Activated naive CD4-positive, alpha-beta T cell treated with anti-CD3 and anti-CD28 coated beads, Interleukin-2, amount 50 U/mL, for 72 hours (primary cell): ENCODE results near the gene TXNDC15. TPM values are rescaled to one million over a fixed set of nuclear protein-coding genes. Genes with fewer than 3 reads are reported as not detected.
"Not testable (repeated sequence)": the region's sequence is repeated elsewhere in the genome, so short reads cannot be mapped to it uniquely, and the experiment has no call there.

ENCODE experiments used
- ATAC-seq, 2 donors: fragments of 150-1000 bp; cut with Tn5 transposase; 2 replicates each; pipeline ENCODE4 v1.10.0; 2021; ENCODE audit warnings: mild to moderate bottlenecking in 2 of 2, moderate library complexity in 2 of 2
- DNase-seq, 2 donors: peaks; one replicate each; pipeline ENCODE4 v3.0.0; 2021 to 2022; ENCODE audit warnings: low spot score in 2 of 2
- H3K27ac Mint-ChIP-seq, 2 donors: one replicate each; pipeline ENCODE4 v1.8.0; 2022; ENCODE audit warnings: mild to moderate bottlenecking in 2 of 2, mixed read lengths in 2 of 2
- H3K36me3 Mint-ChIP-seq, 2 donors: one replicate each; pipeline ENCODE4 v1.8.0; 2022; ENCODE audit warnings: mixed read lengths in 2 of 2
- H3K9me3 Mint-ChIP-seq, 2 donors: one replicate each; pipeline ENCODE4 v1.8.0; 2022; ENCODE audit warnings: mixed read lengths in 2 of 2
- total RNA-seq, 2 donors: library from RNA; stranded (reverse); gene quantifications; one replicate each; pipeline ENCODE4 v1.2.3, GENCODE V29; 2022

Gene TXNDC15, protein sequence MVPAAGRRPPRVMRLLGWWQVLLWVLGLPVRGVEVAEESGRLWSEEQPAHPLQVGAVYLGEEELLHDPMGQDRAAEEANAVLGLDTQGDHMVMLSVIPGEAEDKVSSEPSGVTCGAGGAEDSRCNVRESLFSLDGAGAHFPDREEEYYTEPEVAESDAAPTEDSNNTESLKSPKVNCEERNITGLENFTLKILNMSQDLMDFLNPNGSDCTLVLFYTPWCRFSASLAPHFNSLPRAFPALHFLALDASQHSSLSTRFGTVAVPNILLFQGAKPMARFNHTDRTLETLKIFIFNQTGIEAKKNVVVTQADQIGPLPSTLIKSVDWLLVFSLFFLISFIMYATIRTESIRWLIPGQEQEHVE
- 10 to 100 TPM; 20.1 to 31.8 TPM for total RNA-seq

DNA sequence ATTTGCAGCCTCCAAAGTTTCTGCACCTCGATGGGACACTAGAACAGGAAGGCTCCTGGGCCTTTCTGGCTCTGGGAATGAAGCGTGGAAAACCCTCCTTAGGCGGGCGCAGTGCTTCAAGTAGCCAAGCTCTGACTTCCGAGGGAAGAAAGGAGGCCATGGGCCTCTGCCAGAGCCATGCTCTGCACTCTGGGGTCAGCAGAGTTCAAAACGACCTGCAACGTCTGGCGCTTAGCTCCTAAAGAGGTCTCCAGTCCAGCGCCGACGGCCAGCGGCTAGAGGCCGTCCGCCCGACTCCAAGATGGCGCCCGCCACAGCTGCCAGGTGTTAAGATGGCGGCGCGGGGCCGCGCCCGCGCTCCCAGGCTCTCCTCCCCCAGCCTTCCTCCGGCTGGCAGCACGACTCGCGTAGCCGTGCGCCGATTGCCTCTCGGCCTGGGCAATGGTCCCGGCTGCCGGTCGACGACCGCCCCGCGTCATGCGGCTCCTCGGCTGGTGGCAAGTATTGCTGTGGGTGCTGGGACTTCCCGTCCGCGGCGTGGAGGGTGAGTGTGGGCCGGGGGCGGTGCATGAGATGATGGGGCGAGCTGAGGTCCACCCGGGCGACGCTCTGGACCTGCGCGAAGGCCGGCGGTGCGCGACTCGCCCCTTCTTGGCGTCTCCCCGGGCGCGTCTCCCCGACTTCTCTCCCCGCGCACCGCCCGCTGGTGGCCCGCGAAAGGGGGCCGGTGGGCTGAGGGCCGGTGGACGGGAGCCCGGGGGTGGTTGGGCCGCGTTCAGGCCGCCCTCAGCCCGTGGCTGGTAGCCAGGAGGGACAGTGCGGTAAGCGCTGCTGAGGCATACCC lies at the start of gene TXNDC15:
Gene TXNDC15, plus strand, starts transcription at position 385 of the 844 bp plus-strand sequence. Its CDS starts 57 bp downstream, at position 442.
- ATAC-seq (peak; percentile 85 to 91), DNase-seq (peak; percentile 83 to 88)
- peaks cover 3 to 5% of the 10 kb centered on the region in 2 donors for H3K9me3 Mint-ChIP-seq
- peaks cover 0 to 21% of the 10 kb centered on the region in 2 donors for H3K36me3 Mint-ChIP-seq
- H3K27ac Mint-ChIP-seq, result peak within 1 kb of the TSS; percentile 95 to 99

DNA sequence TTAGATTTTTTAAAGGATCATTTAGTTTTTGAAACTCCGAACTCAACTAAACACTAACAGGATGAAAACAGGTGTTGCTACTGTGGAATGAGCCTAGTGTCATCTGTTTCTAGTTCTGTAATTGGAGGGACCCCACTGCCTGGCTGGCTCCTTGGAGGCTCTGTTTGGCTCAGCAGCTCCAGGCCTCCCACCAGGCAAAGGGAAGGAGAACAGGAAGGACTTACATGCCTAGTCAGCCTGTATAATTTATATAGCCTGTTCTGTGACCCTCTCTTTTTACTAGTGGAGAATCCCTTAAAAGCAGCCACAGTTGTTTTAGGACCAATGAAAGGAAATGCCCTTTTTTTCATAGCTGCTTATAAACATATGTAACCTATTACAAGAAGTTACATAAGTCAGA lies 49.5 kb upstream of the TXNDC15 start:
- H3K9me3 Mint-ChIP-seq, result no peaks in the 10 kb centered on the region
- H3K27ac Mint-ChIP-seq, result no peak overlapping the region
- DNase-seq (no peak), ATAC-seq (no peak)
- H3K36me3 Mint-ChIP-seq, result peaks cover 0 to 11% of the 10 kb centered on the region in 2 donors

DNA sequence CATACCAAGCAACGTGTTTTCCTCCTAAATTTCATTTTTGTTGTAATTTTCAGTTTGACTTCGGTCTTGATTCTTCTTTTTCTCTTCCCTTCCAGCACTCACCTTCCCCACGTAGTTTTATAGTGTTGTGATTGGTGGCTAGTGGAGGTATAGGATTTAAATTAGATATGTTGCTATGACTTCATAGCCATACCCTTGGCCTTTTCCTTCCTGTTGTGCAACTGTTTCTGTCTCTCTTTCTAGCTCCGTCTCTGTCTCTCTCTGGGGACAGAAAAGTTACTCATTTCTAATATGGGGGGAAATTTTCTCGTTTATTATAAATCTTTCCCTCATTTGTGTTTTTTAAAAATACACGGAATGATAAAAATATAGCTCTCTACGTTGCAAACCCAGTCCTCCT lies 49.0 kb upstream of the TXNDC15 start:
- H3K27ac Mint-ChIP-seq, result peak overlapping the region; percentile 61 to 95
- H3K36me3 Mint-ChIP-seq, result peaks cover 0 to 11% of the 10 kb centered on the region in 2 donors
- DNase-seq (no peak), ATAC-seq (no peak)
- no peaks in the 10 kb centered on the region for H3K9me3 Mint-ChIP-seq

DNA sequence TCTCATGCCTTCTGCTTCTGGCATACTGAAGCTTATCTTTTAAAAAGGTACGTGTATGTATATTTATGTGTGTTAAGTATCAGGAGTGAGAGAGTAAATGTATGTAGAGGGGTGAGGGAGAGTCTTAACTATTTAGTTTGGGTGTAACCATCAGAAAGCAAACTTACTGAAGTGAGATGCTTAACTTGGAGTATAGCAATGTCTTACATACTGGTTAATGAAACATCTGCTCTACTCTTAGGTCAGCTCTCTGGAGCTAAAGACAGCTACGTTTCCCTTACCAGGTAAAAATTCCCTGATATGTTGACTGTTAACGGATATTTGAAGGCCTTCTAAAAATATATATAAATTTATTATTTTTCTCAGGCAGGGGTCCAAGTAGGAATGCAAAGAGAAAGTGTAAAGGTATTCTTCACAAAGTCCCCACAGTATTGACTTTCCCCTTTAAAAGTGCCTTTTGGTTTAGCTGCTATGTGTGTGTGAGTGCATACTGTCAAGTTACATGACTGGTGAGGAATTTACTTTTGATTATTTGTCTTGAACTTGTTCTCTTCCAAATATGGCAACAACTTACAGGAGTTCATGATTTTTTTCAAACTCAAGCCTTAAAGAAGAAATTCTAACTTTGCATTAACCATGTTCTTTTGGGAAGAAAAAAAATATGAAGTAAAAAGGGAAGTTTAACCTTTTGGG lies 40.7 kb upstream of the TXNDC15 start:
- Mint-ChIP-seq H3K27ac (no peak overlapping the region), H3K9me3 (no peaks in the 10 kb centered on the region), H3K36me3 (no peaks in the 10 kb centered on the region)
- DNase-seq (no peak), ATAC-seq (no peak)

DNA sequence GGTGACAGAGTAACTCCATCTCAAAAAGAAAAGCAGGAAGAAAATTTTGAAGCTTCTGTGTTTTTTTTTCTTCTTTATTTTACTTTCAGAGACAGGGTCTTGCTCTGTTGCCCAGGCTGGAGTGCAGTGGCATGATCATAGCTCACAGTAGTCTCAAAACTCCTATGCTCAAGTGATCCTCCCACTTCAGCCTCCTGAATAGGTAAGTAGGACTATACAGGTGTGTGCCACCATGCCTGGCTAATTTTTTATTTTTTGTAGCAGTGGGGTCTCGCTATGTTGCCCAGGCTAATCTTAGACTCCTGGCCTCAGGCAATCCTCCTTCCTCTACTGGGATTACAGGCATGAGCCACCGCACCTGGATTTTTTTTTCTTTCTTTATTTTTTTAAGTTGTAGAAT lies 38.5 kb upstream of the TXNDC15 start:
- no peak for ATAC-seq
- H3K36me3 Mint-ChIP-seq, result peaks cover 0 to 3% of the 10 kb centered on the region in 2 donors
- DNase-seq, result no peak
- H3K27ac Mint-ChIP-seq, result no peak overlapping the region
- H3K9me3 Mint-ChIP-seq, result no peaks in the 10 kb centered on the region

DNA sequence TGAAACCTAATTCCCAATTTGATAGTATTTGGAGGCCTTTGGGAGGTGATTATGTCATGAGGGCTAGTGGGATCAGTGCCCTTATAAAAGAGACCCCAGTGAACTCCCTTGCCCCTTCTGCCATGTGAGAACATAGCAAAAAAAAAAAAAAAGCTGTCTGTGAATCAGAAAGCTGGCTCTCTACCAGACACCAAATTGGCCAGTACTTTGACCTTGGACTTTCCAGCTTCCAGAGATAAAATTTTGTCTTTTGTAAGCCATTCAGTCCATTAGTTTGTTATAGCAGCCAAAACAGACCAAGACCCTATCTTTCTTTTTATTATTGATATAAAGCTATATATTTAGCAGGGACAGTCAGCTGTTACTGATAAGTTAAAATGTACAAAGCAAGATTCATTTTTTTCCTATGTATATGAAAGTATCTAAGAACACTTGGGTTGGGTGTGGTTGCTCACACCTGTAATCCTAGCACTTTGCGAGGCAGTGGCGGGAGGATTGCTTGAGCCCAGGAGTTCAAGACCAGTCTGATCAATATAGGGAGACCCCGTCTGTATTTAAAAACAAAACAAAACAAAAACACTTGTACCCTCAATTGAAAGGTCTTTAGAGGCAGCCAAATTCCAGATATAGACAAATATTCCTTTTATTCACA lies 36.5 kb upstream of the TXNDC15 start:
- H3K36me3 Mint-ChIP-seq, result peaks cover 0 to 5% of the 10 kb centered on the region in 2 donors
- H3K27ac Mint-ChIP-seq, result no peak overlapping the region
- no peaks in the 10 kb centered on the region for H3K9me3 Mint-ChIP-seq
- ATAC-seq, result no peak
- DNase-seq, result no peak

DNA sequence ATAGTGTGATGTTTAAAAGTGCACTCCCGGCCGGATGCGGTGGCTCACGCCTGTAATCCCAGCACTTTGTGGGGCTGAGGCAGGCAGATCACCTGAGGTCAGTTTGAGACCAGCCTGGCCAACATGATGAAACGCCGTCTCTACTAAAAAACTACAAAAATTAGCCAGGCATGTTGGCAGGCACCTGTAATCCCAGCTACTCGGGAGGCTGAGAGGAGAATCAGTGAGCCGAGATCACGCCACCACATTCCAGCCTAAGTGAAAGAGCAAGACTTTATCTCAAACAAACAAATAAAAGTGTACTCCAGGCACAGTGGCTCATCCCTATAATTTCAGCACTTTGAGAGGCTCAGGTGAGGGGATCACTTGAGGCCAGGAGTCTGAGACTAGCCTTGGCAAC lies 35.8 kb upstream of the TXNDC15 start:
- ATAC-seq, H3K36me3 Mint-ChIP-seq, H3K27ac Mint-ChIP-seq, DNase-seq, H3K9me3 Mint-ChIP-seq: not testable (repeated sequence)

DNA sequence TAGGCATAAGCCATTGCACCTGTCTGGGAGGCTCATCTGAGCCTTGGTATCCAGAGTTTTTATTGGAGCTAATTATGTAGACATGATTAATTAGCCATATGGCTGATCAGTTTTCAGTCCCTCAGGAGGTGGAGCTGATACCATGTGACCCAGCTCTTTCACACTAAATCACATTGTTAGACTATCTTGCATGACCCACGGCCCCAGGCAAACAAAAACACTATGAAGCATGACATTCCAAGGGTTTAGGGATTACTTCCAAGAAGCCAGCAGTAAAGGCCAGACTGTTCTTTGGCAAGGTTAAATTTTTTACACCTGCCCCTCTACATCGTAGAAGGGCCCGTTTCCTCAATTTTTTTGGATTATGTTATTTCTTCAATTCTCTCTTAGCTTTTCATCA lies 33.4 kb upstream of the TXNDC15 start:
- ATAC-seq (no peak), DNase-seq (no peak)
- no peak overlapping the region for H3K27ac Mint-ChIP-seq
- H3K9me3 Mint-ChIP-seq, result no peaks in the 10 kb centered on the region
- peaks cover 5 to 15% of the 10 kb centered on the region in 2 donors for H3K36me3 Mint-ChIP-seq

DNA sequence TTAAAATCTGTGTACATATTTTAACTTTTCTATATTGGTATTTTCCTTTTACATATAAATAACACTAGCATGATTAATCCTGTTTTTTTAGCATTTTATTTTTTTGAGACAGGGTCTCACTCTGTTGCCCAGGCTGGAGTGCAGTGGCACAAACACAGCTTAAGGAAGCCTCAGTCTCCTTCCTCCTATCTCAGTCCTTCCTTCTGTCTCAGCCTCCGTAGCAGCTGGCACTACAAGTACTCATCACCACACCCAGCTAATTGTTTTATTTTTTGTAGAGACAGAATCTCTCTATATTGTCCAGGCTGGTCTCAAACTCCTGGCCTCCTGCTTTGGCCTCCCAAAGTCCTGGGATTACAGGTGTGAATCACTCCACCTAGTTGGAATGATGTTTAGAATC lies 29.9 kb upstream of the TXNDC15 start:
- H3K27ac Mint-ChIP-seq, result peak overlapping the region in 1 of 2 donors; percentile 96
- ATAC-seq, result no peak
- H3K36me3 Mint-ChIP-seq, result peaks cover 15 to 26% of the 10 kb centered on the region in 2 donors
- DNase-seq, result no peak
- H3K9me3 Mint-ChIP-seq, result no peaks in the 10 kb centered on the region

DNA sequence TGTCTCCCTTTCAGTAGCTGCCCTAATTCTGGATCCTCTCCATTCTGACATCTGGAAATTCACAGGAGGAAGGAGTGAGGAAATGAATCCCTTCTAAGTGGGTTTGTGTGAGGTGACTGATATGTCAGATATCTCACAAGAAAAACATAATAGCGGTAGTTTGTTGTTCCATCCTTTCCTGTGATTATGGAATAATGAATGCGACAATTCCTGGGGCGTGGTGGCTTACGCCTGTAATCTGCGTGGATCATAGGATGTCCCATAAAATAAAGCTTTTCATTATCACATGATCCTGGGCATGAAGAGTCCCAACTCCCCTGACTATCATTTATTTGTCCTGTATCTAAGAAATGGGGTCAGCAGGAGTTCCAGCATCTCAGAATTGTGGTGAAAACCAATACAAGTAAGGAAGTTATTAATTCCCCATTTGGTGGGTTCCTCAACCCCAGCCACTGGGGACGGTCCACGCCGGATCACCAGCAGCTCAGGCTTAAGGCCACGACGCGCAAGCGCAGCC lies 28.8 kb upstream of the TXNDC15 start:
- DNase-seq, result no peak
- Mint-ChIP-seq H3K27ac (peak overlapping the region; percentile 96), H3K36me3 (peaks cover 14 to 26% of the 10 kb centered on the region in 2 donors), H3K9me3 (no peaks in the 10 kb centered on the region)
- no peak for ATAC-seq

DNA sequence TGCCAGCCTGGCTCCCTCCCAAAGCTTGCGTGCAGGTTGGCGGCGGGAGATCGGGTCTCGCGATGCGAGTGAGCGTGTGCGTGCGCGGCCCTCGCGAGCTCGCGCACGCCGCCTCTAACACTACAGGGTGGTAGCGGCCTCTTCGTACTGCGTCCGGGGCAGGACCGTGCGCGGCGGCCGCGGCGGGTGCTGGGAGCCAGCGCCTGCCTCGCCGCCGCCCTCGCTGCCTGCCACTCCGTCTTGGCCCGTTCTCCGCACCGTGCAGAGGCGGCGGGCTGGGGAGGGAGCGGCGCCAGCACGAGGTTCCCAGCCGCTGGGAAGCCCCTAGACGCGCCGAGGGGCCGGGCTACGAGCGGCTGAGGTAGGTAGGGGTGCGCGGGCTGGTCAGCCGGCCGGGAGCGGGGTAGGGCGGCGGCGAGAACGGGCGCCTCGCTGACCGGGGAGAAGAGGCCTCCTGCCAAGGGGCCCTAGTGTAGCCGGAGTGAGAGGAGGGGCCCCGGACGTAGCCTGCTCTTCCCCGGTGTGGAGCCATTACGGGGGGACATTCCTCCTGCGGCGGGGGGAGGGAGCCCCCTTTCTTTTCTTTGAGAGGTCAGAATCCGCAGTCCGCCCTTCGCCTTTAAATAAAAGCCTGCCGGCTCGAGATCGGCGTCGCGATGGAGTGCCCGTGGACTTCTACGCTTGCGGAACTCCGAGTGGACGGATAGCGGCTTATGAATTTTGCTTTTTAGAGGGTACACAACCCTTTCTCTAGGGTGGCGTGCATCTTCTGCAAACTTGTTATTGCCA lies 28.1 kb upstream of the TXNDC15 start, which contains the start of gene C5orf24:
Gene C5orf24, plus strand, starts transcription at position 117 of the 789 bp plus-strand sequence. CDS start 8,933 bp downstream, outside the sequence.
- peak within 1 kb of the TSS; percentile 96 for H3K27ac Mint-ChIP-seq
- ATAC-seq (peak; percentile 95 to 97), DNase-seq (peak; percentile 88 to 93)
- no peaks in the 10 kb centered on the region for H3K9me3 Mint-ChIP-seq
- peaks cover 10 to 26% of the 10 kb centered on the region in 2 donors for H3K36me3 Mint-ChIP-seq

DNA sequence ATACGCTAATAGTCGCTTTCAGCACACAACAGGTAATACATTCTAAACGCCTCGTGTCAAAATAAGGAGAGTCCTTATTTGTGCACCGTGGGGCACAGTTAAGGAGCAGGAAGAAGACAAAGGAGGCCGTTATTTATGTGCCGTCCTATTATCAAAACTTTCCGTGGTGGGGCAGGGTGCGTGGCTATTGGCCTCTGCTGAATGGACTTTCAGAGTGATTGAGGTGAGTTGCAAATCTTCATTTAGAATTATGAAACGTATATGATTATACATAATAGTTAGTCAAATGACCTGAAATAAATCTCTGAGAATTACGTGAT lies 27.6 kb upstream of the TXNDC15 start:
- H3K9me3 Mint-ChIP-seq, result no peaks in the 10 kb centered on the region
- ATAC-seq (peak in 1 of 2 donors; percentile 18), DNase-seq (peak in 1 of 2 donors; percentile 32)
- H3K27ac Mint-ChIP-seq, result peak overlapping the region; percentile 96
- H3K36me3 Mint-ChIP-seq, result peaks cover 10 to 26% of the 10 kb centered on the region in 2 donors

DNA sequence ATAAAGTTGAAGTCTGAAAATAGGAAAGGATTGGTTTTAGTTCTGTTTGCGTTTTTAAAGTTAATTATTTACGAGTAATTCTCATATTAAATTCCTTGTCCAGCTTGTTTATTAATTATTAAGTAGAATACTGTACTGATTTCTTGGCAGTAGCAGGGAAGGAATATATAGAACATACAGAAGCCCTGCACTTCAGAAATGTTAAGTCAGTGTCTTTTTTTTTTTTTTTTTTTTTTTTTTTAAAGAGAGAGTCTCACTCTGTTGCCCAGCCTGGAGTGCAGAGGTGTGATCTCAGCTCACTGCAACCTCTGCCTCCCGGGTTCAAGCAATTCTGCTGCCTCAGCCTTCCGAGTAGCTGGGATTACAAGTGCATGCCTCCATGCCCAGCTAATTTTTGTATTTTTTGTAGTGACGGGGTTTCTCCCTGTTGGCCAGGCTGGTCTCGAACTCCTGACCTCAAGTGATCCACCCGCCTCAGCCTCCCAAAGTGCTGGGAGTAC lies 24.7 kb upstream of the TXNDC15 start:
- not testable (repeated sequence) for DNase-seq, H3K9me3 Mint-ChIP-seq, ATAC-seq
- H3K36me3 Mint-ChIP-seq, result peaks cover 10 to 24% of the 10 kb centered on the region in 2 donors
- H3K27ac Mint-ChIP-seq, result peak overlapping the region in 1 of 2 donors; percentile 7

DNA sequence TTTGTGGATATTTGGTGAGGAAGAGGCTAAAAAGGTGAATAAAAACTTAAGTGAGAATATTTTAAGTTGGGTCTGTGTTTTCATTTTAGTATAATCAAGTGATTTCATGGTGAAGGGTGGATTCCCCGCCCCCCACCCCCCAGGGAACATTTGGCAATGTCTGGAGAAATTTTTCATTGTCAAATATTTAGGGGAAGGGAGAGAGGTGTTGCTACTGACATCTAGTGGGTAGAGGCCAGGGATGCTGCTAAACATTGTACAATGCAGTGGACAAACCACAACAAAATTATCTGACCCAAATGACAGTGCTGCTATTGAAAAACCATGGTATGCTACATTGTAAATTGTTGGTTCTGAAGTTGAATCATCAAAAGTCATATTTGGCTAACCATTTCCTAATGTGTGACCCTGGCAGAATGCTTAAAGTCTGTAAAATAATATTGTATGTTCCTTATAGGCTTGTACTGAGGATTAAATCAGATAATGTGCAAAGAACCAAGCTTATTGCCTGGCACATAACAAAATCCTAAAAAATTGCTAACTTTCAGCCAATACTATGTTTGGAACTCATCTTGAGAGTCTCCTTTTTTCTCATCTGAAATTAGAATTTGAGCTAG lies 22.8 kb upstream of the TXNDC15 start:
- peak in 1 of 2 donors; percentile 22 for ATAC-seq
- Mint-ChIP-seq H3K27ac (no peak overlapping the region), H3K9me3 (no peaks in the 10 kb centered on the region), H3K36me3 (peaks cover 7% of the 10 kb centered on the region in 2 donors)
- DNase-seq, result no peak

DNA sequence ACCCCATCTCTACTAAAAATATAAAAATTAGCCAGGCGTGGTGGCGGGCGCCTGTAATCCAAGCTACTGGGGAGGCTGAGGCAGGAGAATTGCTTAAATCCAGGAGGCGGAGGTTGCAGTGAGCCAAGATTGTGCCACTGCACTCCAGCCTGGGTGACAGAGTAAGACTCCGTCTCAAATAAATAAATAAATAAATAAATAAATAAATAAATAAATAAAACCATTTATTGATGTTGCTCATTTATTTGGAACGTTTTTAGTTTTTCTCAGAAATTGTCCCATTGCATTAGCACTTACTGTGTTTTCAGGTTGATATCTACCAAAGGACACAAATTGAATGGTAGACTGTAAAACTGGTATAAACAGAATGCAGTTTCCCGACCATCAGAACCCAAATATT lies 17.7 kb upstream of the TXNDC15 start:
- not testable (repeated sequence) for H3K9me3 Mint-ChIP-seq, DNase-seq, H3K36me3 Mint-ChIP-seq, H3K27ac Mint-ChIP-seq, ATAC-seq
